ENCODE data around the gene GCH1.
A peak's percentile ranks its signal among the peaks of the same experiment; 100 is the strongest.

GCH1 gene

GRCh38 chr14:54894995-54895394 lies 7.6 kb downstream of the GCH1 start:
- DNase-seq (ENCODE audit: insufficient read length, low spot score) (no peak), FAIRE-seq (no peak)
- TF ChIP-seq TAF1 (IDR thresholded peaks at IDR 0.05; ENCODE audit: low read depth, low read length) (no peak), POLR2AphosphoS5 (IDR thresholded peaks at IDR 0.05; ENCODE audit: low read depth, low read length) (no peak), SPI1 (IDR thresholded peaks at IDR 0.05; ENCODE audit: low read depth, low read length) (no peak), PAX5 (IDR thresholded peaks at IDR 0.05; ENCODE audit: insufficient read depth, low read length, severe bottlenecking) (no peak), POU2F2 (IDR thresholded peaks at IDR 0.05; ENCODE audit: low read depth, low read length) (no peak), POLR2A (IDR thresholded peaks at IDR 0.05; ENCODE audit: low read depth, low read length) (no peak)

DNA sequence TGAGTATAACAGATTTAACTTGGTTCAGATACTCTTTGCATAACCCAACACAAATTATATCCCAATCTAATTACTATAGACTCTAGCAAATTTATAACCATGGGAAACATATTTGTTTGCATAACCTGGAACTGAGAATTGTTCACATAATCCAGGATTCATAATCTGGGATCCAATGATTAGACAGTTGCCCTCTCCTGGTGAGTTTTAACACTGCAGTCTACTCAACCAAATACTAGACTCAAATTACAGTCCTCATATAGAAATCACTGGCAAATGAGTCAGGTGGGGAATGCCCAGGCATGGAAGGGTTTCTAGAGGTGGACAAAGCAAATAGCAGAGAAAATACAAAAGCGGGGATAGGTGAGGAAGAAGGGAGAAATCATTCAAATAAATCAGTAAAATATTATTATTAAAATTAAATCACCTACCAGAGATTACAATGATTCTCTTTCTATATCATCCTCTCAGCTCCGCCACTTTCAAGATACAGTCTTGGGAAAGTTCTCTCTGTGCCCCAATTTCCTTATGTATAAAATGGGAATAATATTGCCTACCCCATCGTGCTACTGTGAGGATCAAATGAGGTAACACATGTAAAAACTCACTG lies 9.4 kb downstream of the GCH1 start:
- DNase-seq (ENCODE audit: insufficient read length, low spot score) (no peak), FAIRE-seq (peak; percentile 40)
- TF ChIP-seq POLR2AphosphoS5 (IDR thresholded peaks at IDR 0.05; ENCODE audit: low read depth, low read length) = no peak
- TF ChIP-seq POU2F2 (IDR thresholded peaks at IDR 0.05; ENCODE audit: low read depth, low read length) = no peak
- TF ChIP-seq POLR2A (IDR thresholded peaks at IDR 0.05; ENCODE audit: low read depth, low read length) = no peak
- TF ChIP-seq PAX5 (IDR thresholded peaks at IDR 0.05; ENCODE audit: insufficient read depth, low read length, severe bottlenecking) = no peak
- no peak for TF ChIP-seq SPI1 (IDR thresholded peaks at IDR 0.05; ENCODE audit: low read depth, low read length)
- no peak for TF ChIP-seq TAF1 (IDR thresholded peaks at IDR 0.05; ENCODE audit: low read depth, low read length)

DNA sequence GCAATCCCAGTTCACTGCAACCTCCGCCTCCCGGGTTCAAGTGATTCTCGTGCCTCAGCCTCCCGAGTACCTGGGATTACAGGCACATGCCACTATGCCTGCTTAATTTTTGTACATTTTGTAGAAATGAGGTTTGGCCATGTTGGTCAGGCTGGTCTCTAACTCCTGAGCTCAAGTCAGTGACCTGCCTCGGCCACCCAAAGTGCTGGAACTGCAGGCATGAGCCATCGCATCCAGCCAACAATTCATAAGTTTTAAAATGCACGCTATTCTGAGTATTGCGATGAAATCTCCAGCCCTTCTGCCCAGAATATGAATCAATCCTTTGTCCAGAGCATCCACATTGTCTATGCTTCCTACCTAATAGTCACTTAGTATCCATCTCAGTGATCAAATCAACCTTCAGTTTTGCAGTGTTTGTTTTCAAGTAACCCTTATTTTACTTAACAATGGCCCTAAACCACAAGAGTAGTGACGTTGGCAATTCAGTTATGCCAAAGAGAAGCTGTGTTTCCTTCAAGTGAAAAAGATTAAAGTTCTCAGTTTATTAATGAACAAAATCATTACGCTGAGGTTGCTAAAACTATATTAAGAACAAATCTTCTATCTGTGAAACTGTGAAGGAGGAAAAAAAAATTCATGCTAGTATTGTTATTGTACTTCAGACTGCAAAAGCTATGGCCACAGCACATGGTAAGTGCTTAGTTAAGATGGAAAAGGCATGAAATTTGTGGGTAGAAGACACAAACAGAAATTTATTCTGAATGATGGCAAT lies 11.0 kb downstream of the GCH1 start:
- FAIRE-seq (peak; percentile 78), DNase-seq (ENCODE audit: insufficient read length, low spot score) (no peak)
- TF ChIP-seq SPI1 (IDR thresholded peaks at IDR 0.05; ENCODE audit: low read depth, low read length) = no peak
- TF ChIP-seq POLR2AphosphoS5 (IDR thresholded peaks at IDR 0.05; ENCODE audit: low read depth, low read length) = no peak
- TF ChIP-seq TAF1 (IDR thresholded peaks at IDR 0.05; ENCODE audit: low read depth, low read length) = no peak
- TF ChIP-seq PAX5 (IDR thresholded peaks at IDR 0.05; ENCODE audit: insufficient read depth, low read length, severe bottlenecking) = no peak
- TF ChIP-seq POU2F2 (IDR thresholded peaks at IDR 0.05; ENCODE audit: low read depth, low read length) = no peak

DNA sequence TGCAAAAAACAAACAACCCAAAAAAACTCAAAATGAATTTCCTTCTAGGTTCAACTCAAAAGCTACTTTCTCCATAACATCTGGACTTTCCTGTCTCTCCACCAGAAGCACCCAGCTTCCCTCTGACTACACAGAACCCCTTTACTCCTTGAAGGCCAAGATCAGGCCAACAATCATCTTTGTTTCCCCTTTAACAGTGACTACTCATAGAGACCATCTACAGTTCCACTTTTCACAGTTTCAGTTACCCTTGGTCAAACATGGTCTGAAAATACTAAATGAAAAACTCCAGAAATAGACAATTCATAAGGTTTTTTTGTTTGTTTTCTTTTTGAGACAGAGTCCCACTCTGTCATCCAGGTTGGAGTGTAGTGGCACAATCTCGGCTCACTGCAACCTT lies 11.8 kb downstream of the GCH1 start:
- no peak for TF ChIP-seq POU2F2 (IDR thresholded peaks at IDR 0.05; ENCODE audit: low read depth, low read length)
- peak; percentile 87 for TF ChIP-seq SPI1 (IDR thresholded peaks at IDR 0.05; ENCODE audit: low read depth, low read length)
- TF ChIP-seq POLR2AphosphoS5 (IDR thresholded peaks at IDR 0.05; ENCODE audit: low read depth, low read length) = no peak
- TF ChIP-seq TAF1 (IDR thresholded peaks at IDR 0.05; ENCODE audit: low read depth, low read length) = no peak
- TF ChIP-seq PAX5 (IDR thresholded peaks at IDR 0.05; ENCODE audit: insufficient read depth, low read length, severe bottlenecking) = no peak
- DNase-seq (ENCODE audit: insufficient read length, low spot score) (no peak), FAIRE-seq (peak; percentile 89)

DNA sequence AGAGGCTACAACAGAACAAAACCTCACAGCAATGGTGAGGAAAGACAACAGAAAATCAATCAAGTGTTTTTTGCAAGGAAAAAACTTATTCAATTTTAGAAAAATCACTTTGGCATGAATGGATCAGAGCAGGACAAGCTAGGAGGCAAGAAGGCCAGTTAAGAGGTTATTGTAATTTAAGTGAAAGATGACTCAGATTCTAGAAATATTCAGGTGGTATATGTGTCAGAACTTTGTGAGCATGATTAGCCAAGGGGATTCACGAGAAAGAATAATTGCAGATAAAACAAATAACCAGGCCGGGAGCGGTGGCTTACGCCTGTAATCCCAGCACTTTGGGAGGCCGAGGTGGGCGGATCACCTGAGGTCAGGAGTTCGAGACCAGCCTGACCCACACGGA lies 12.7 kb downstream of the GCH1 start:
- TF ChIP-seq PAX5 (IDR thresholded peaks at IDR 0.05; ENCODE audit: insufficient read depth, low read length, severe bottlenecking) = no peak
- TF ChIP-seq POLR2AphosphoS5 (IDR thresholded peaks at IDR 0.05; ENCODE audit: low read depth, low read length) = no peak
- TF ChIP-seq POU2F2 (IDR thresholded peaks at IDR 0.05; ENCODE audit: low read depth, low read length) = no peak
- TF ChIP-seq TAF1 (IDR thresholded peaks at IDR 0.05; ENCODE audit: low read depth, low read length) = no peak
- no peak for TF ChIP-seq SPI1 (IDR thresholded peaks at IDR 0.05; ENCODE audit: low read depth, low read length)
- TF ChIP-seq POLR2A (IDR thresholded peaks at IDR 0.05; ENCODE audit: low read depth, low read length) = no peak
- DNase-seq (ENCODE audit: insufficient read length, low spot score) (no peak), FAIRE-seq (no peak)

DNA sequence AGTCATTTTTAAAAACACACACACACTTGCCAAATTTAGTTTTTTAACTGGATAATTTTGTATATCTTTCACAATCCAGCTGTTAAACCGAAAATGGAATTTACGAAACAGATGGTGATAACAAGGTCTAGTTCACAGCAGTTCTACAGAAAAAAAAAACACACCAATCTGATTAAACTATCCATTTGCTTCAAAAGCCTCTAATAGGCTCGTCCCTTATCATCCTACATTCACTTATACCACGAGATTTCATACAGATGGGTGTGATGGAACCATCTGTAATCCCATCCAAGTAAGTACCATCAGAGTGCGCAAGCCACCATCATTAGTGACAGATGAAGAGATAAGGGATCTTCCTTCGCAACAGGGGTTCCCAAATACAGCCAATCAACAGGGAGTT lies 20.1 kb downstream of the GCH1 start:
- DNase-seq (ENCODE audit: insufficient read length, low spot score) (no peak), FAIRE-seq (peak; percentile 69)
- TF ChIP-seq PAX5 (IDR thresholded peaks at IDR 0.05; ENCODE audit: insufficient read depth, low read length, severe bottlenecking) (no peak), POLR2A (IDR thresholded peaks at IDR 0.05; ENCODE audit: low read depth, low read length) (no peak)

DNA sequence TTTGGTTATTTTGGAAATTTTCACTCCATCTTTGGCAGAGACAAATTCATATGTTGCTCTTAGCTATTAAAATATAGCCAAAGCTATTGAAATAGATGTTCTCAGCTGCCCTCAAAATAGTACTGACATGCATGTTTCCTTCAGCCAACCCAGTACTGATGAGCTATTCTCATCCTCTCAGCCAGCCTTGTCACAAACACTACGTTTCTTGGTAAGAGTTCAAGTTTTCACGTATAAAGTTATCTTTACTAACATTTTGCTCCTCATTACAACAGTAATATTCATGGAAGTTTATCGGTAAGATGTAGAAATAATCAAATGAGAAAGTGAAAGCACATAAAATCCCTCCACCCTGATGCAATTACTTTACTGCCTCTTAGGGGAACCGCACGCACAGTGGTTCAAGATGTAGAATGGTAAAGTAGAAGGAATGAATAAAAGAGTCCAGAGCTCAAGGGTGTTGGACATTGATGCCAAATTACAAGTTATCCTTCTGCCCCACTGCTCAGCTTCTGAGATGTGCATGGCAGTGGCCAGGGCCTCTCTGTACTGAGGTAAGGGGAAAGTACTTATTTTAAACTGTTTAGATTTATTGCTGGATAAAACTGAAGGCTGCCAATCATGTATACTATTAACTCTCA lies 20.7 kb downstream of the GCH1 start:
- DNase-seq (ENCODE audit: insufficient read length, low spot score) (no peak), FAIRE-seq (no peak)
- peak; percentile 5; the same call in 1 of the 2 replicates for TF ChIP-seq POLR2A (IDR thresholded peaks at IDR 0.05; ENCODE audit: low read depth, low read length)
- no peak for TF ChIP-seq POLR2AphosphoS5 (IDR thresholded peaks at IDR 0.05; ENCODE audit: low read depth, low read length)
- no peak for TF ChIP-seq POU2F2 (IDR thresholded peaks at IDR 0.05; ENCODE audit: low read depth, low read length)

DNA sequence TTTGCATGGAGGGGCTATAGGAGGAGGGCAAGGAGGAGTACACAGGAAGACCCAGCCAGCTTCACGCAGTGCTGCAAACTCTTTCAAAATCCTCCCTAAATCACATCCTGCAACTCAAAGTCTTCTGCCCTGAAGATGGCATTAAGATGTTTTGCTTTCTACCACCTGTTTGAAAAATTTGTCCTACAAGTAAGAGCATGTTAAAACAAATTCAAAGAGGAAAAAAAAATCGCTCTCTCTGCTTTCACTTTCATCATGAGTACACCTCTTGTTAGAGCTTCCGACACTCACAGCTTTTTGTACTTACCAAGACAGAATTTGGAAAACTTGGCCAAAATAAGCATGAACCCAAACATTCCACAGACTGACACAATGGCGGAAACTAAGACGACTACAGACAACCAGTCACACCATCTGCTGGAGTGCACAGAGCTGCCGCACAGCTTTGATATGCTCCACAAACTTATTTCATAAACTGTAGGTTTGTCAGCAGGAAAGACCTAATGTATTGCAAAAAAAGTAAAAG lies 21.3 kb downstream of the GCH1 start:
- FAIRE-seq (peak; percentile 87), DNase-seq (ENCODE audit: insufficient read length, low spot score) (no peak)

GRCh38 chr14:54877703-54878021 lies 25.0 kb downstream of the GCH1 start:
- TF ChIP-seq PAX5 (IDR thresholded peaks at IDR 0.05; ENCODE audit: insufficient read depth, low read length, severe bottlenecking) (no peak), TAF1 (IDR thresholded peaks at IDR 0.05; ENCODE audit: low read depth, low read length) (no peak), POLR2A (IDR thresholded peaks at IDR 0.05; ENCODE audit: low read depth, low read length) (no peak), POU2F2 (IDR thresholded peaks at IDR 0.05; ENCODE audit: low read depth, low read length) (no peak), POLR2AphosphoS5 (IDR thresholded peaks at IDR 0.05; ENCODE audit: low read depth, low read length) (no peak), SPI1 (IDR thresholded peaks at IDR 0.05; ENCODE audit: low read depth, low read length) (no peak)

More for the DNA sequence above, 21.3 kb downstream of the GCH1 start:
- TF ChIP-seq POU2F2 (IDR thresholded peaks at IDR 0.05; ENCODE audit: low read depth, low read length) = no peak
- TF ChIP-seq POLR2A (IDR thresholded peaks at IDR 0.05; ENCODE audit: low read depth, low read length) = no peak; the same call in 1 of the 2 replicates
- TF ChIP-seq SPI1 (IDR thresholded peaks at IDR 0.05; ENCODE audit: low read depth, low read length) = no peak
- no peak for TF ChIP-seq TAF1 (IDR thresholded peaks at IDR 0.05; ENCODE audit: low read depth, low read length)
- TF ChIP-seq PAX5 (IDR thresholded peaks at IDR 0.05; ENCODE audit: insufficient read depth, low read length, severe bottlenecking) = no peak
- TF ChIP-seq POLR2AphosphoS5 (IDR thresholded peaks at IDR 0.05; ENCODE audit: low read depth, low read length) = no peak

More at GRCh38 chr14:54877703-54878021, 25.0 kb downstream of the GCH1 start:
- no peak for DNase-seq (ENCODE audit: insufficient read length, low spot score)
- FAIRE-seq = no peak

Measured in GM12891 (cell line).